Neuron (in vitro differentiated cells): ENCODE measurements around the gene HOMER2.

Experiments used
- H2AFZ ChIP-seq: one replicate; pipeline ENCODE4 v1.6.1; 2013; ENCODE audit warnings: low read depth, mild to moderate bottlenecking, inconsistent platforms, low read length, moderate library complexity
- H3K27me3 ChIP-seq: one replicate; pipeline ENCODE4 v1.6.1; 2013; ENCODE audit warnings: low read length; ENCODE audit not compliant: insufficient read depth
- H3K36me3 ChIP-seq: one replicate; pipeline ENCODE4 v1.6.1; 2013; ENCODE audit warnings: low read length; ENCODE audit not compliant: insufficient read depth
- H3K4me1 ChIP-seq: one replicate; pipeline ENCODE4 v1.6.1; 2013; ENCODE audit warnings: low read length; ENCODE audit not compliant: insufficient read depth
- H3K4me3 ChIP-seq: 2 replicates; pipeline ENCODE4 v1.5.1; 2013; ENCODE audit warnings: mild to moderate bottlenecking, low read length, moderate library complexity
- H3K9me3 ChIP-seq: one replicate; pipeline ENCODE4 v1.6.1; 2013; ENCODE audit warnings: low read length

Gene HOMER2

GRCh38 chr15:82935382-82935781 lies 17.1 kb downstream of the HOMER2 start:
- no peak overlapping the region for H2AFZ ChIP-seq
- H3K4me3 ChIP-seq = no peak overlapping the region
- no peaks in the 10 kb centered on the region for H3K27me3 ChIP-seq
- no peaks in the 10 kb centered on the region for H3K9me3 ChIP-seq
- no peaks in the 10 kb centered on the region for H3K36me3 ChIP-seq
- peaks cover 8% of the 10 kb centered on the region for H3K4me1 ChIP-seq

- Histone ChIP-seq H3K27me3 (no peaks in the 10 kb centered on the region), H3K4me3 (no peak overlapping the region), H2AFZ (no peak overlapping the region)
Observed at GRCh38 chr15:82934100-82934880, 18.2 kb downstream of the HOMER2 start.

GRCh38 chr15:82933576-82933975 lies 18.9 kb downstream of the HOMER2 start:
- Histone ChIP-seq H3K9me3 (no peaks in the 10 kb centered on the region), H3K4me3 (no peak overlapping the region), H2AFZ (no peak overlapping the region), H3K27me3 (no peaks in the 10 kb centered on the region), H3K36me3 (no peaks in the 10 kb centered on the region), H3K4me1 (peaks cover 8% of the 10 kb centered on the region)

More at GRCh38 chr15:82934100-82934880, 18.2 kb downstream of the HOMER2 start:
- no peaks in the 10 kb centered on the region for H3K9me3 ChIP-seq
- peaks cover 8% of the 10 kb centered on the region for H3K4me1 ChIP-seq
- no peaks in the 10 kb centered on the region for H3K36me3 ChIP-seq

- Histone ChIP-seq H2AFZ (no peak overlapping the region), H3K4me1 (no peaks in the 10 kb centered on the region), H3K9me3 (no peaks in the 10 kb centered on the region), H3K4me3 (no peak overlapping the region), H3K27me3 (no peaks in the 10 kb centered on the region), H3K36me3 (no peaks in the 10 kb centered on the region)
Observed at GRCh38 chr15:82931221-82931620, 21.3 kb downstream of the HOMER2 start.

GRCh38 chr15:82930461-82930860 lies 22.1 kb downstream of the HOMER2 start:
- Histone ChIP-seq H3K27me3 (no peaks in the 10 kb centered on the region), H3K9me3 (no peaks in the 10 kb centered on the region), H3K4me3 (no peak overlapping the region), H2AFZ (no peak overlapping the region), H3K4me1 (no peaks in the 10 kb centered on the region), H3K36me3 (no peaks in the 10 kb centered on the region)

GRCh38 chr15:82928711-82929110 lies 23.8 kb downstream of the HOMER2 start:
- H3K36me3 ChIP-seq = no peaks in the 10 kb centered on the region
- no peak overlapping the region for H3K4me3 ChIP-seq
- H2AFZ ChIP-seq = no peak overlapping the region
- H3K27me3 ChIP-seq = no peaks in the 10 kb centered on the region
- H3K4me1 ChIP-seq = no peaks in the 10 kb centered on the region
- H3K9me3 ChIP-seq = no peaks in the 10 kb centered on the region

- no peaks in the 10 kb centered on the region for H3K27me3 ChIP-seq
- no peak overlapping the region for H2AFZ ChIP-seq
- H3K36me3 ChIP-seq = no peaks in the 10 kb centered on the region
- H3K4me3 ChIP-seq = no peak overlapping the region
- H3K4me1 ChIP-seq = no peaks in the 10 kb centered on the region
- H3K9me3 ChIP-seq = no peaks in the 10 kb centered on the region
Observed at GRCh38 chr15:82923744-82924143, 28.8 kb downstream of the HOMER2 start.

GRCh38 chr15:82922737-82923136 lies 29.8 kb downstream of the HOMER2 start:
- Histone ChIP-seq H3K9me3 (no peaks in the 10 kb centered on the region), H3K27me3 (no peaks in the 10 kb centered on the region), H2AFZ (no peak overlapping the region), H3K36me3 (no peaks in the 10 kb centered on the region), H3K4me1 (no peaks in the 10 kb centered on the region), H3K4me3 (no peak overlapping the region)

- Histone ChIP-seq H3K36me3 (no peaks in the 10 kb centered on the region), H3K4me3 (no peak overlapping the region), H2AFZ (no peak overlapping the region), H3K9me3 (no peaks in the 10 kb centered on the region), H3K27me3 (no peaks in the 10 kb centered on the region), H3K4me1 (no peaks in the 10 kb centered on the region)
Observed at GRCh38 chr15:82921939-82922338, 30.6 kb downstream of the HOMER2 start.

GRCh38 chr15:82921242-82921641 lies 31.3 kb downstream of the HOMER2 start:
- no peaks in the 10 kb centered on the region for H3K9me3 ChIP-seq
- H2AFZ ChIP-seq = no peak overlapping the region
- H3K27me3 ChIP-seq = no peaks in the 10 kb centered on the region
- no peaks in the 10 kb centered on the region for H3K4me1 ChIP-seq
- H3K4me3 ChIP-seq = no peak overlapping the region
- no peaks in the 10 kb centered on the region for H3K36me3 ChIP-seq

GRCh38 chr15:82919231-82919886 lies 33.2 kb downstream of the HOMER2 start:
- H3K9me3 ChIP-seq = no peaks in the 10 kb centered on the region
- H3K4me3 ChIP-seq = no peak overlapping the region
- H3K4me1 ChIP-seq = no peaks in the 10 kb centered on the region
- no peaks in the 10 kb centered on the region for H3K27me3 ChIP-seq
- no peaks in the 10 kb centered on the region for H3K36me3 ChIP-seq
- no peak overlapping the region for H2AFZ ChIP-seq

- H3K4me1 ChIP-seq = no peaks in the 10 kb centered on the region
- H3K4me3 ChIP-seq = no peak overlapping the region
- H3K27me3 ChIP-seq = no peaks in the 10 kb centered on the region
- no peaks in the 10 kb centered on the region for H3K36me3 ChIP-seq
- H3K9me3 ChIP-seq = no peaks in the 10 kb centered on the region
- H2AFZ ChIP-seq = no peak overlapping the region
Observed at GRCh38 chr15:82918607-82919230, 33.8 kb downstream of the HOMER2 start.

GRCh38 chr15:82918162-82918561 lies 34.4 kb downstream of the HOMER2 start:
- H3K4me3 ChIP-seq = no peak overlapping the region
- H3K36me3 ChIP-seq = no peaks in the 10 kb centered on the region
- H3K9me3 ChIP-seq = no peaks in the 10 kb centered on the region
- no peaks in the 10 kb centered on the region for H3K27me3 ChIP-seq
- no peaks in the 10 kb centered on the region for H3K4me1 ChIP-seq
- H2AFZ ChIP-seq = no peak overlapping the region
